GM18507 (cell line): ENCODE measurements around the gene ANKFN1.

ENCODE experiments used
- DNase-seq: peaks from one replicate; pipeline ENCODE4 v3.0.0; 2011; ENCODE audit warnings: low read depth; ENCODE audit not compliant: insufficient read length; ENCODE audit errors: extremely low spot score
- FAIRE-seq: peaks from 2 replicates; lab custom pipeline; 2011; peaks lifted over from hg19 to GRCh38; lab: Jason Lieb, UNC

ANKFN1 gene

DNA sequence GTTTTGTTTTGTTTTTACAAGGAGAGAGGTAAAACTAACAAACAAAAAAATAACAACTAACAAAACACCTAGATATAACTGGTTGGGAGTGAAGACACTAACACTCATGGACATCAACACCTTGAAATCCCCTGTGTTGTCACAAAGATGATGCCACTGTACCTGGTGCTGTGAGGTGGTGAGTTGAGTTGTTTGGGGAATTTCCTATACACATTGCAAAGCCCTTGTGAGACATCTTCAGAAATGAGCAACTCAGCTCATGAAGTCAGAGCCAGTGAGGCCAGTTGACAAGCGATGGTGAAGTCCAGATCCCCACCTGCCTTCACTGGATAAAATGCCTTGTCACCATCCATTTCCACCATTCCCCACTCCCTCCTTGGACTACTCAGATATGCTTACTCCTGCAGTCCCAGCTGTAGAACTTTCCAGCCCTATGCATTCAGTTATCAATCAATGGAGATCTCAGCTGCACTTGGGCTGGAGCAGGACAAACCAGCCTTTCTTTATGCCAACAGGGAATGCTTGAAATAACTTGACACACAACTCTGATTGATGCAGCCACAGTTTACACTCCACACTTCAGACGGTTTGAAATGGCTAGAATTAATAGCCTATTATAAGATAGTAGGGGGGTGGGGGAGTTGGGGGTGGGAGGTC is 22.2 kb downstream of the ANKFN1 start:
- FAIRE-seq (no peak), DNase-seq (no peak)

DNA sequence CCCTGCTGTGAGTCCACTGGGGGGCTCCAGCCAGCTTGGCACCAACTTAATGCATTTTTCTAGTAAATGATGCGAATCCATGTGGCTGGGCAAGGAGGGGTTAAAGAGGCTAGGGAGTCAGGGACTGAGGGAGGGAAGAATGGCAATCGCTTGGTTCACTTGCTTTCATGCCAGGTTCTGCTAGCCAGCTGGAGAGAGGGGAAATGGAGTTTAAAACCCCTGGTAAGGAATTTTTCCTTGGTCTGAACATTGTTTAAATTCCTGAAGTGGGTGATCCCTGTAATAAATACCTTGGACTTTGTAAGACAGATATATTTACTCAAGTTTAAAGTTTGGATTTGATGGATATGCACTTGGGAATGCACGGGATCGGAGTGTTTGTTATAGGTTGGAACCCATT is 22.8 kb downstream of the ANKFN1 start:
- FAIRE-seq (no peak), DNase-seq (no peak)

DNA sequence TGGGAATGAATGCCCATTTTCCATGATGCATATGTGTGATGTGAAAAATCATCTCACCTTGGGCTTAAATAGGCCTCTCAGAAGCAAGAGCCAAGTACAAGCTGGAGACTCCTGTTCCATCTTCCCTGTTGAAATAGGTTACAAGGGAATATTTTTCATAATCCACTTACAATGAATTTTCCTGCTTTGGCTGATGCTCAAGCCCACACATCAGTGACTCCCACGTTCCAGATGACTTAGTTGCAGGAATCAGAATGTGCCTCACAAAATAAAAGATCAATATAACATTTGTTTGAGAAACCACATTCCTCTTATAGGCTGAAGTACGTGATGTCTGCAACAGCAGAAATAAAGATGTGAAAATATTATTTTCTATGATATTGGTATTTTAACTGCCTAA is 24.1 kb downstream of the ANKFN1 start:
- FAIRE-seq (no peak), DNase-seq (no peak)

DNA sequence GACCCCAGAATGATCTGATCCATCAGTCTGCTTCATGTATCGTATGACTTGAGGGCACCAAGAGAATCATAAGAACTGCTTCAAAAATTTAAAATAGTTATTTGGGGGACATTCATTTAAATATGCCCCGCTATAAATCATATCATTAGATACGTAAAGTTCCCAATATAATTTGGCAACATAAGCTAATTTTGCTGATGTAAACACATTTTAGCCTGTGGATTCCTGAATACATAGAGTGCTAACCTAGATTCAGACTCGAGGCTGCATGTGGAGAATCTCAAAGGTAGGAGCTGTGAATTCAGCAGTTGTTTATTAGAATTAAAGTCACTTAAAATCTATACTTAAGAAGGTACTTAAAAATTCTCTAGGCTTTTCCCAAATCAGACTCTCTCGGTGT is 24.9 kb downstream of the ANKFN1 start:
- FAIRE-seq = no peak
- DNase-seq = no peak

DNA sequence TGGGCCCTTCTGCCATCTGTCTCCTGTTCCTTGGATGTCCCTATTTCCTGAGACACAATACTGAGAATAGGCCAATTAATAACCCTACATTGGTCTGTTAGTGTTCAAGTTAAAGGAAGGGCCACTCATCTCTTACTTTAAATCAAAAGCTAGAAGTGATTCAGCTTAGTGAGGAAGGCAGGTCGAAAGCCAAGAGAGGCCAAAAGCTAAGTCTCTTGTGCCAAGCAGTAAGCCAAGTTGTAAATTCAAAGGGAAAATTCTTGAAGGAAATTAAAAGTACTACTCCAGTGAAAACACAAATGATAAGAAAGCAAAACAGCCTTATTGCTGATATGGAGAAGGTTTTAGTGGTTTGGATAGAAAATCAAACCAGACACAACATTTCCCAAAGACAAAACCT is 28.8 kb downstream of the ANKFN1 start:
- DNase-seq (no peak), FAIRE-seq (no peak)

DNA sequence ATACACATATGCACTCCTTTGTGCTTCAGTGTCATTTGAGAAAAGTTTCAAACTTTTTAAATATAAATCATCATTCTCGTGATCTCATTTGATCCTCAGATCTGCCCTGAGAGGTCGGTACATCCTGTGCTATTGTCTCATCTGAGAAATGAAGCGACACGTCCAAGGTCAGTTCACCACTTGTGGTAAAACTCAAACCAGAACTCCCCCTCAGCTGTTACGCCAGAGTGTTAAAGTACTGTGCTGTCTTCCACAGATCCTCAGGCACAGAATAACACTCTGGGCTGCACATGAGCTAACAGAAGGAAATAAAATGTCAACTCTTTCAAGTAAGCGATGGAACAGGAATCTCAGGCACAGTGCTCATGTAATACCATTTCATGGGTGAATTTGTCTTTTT is 31.4 kb downstream of the ANKFN1 start:
- FAIRE-seq = no peak
- no peak for DNase-seq

DNA sequence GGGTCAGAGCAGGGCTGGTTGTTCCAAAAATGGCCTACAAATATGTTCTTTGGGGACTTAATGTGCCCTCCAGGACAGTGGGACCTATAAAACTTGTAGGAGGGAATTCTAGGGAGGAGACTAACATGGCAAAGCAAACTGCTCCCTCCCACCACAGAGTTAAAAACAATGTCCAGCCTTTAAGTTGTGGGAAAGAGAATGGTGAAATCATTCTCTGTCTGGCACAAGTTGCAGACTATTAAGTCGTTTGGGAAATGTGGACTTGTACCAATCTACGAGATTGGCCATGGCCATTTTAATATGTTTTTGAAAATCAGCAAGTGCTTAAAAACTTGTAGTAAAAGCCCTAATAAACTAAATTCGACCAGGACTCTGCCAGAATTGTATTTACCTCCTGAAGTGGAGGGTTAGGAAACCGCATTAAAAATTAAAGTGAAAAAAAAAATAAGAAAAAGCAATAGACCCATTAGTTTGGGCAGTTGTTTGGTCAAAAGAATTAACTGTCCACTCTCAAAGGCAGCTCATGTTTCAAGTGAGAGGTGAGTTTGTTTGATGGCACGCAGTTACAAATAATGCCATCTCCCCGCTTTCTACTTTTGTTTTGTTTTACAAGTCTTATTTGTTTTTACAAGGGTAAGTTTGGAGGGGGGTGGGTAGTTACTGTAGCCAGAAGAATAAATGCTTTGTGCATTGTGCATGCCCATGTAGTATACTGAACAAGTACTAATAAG is 32.4 kb downstream of the ANKFN1 start:
- FAIRE-seq = no peak
- no peak for DNase-seq

DNA sequence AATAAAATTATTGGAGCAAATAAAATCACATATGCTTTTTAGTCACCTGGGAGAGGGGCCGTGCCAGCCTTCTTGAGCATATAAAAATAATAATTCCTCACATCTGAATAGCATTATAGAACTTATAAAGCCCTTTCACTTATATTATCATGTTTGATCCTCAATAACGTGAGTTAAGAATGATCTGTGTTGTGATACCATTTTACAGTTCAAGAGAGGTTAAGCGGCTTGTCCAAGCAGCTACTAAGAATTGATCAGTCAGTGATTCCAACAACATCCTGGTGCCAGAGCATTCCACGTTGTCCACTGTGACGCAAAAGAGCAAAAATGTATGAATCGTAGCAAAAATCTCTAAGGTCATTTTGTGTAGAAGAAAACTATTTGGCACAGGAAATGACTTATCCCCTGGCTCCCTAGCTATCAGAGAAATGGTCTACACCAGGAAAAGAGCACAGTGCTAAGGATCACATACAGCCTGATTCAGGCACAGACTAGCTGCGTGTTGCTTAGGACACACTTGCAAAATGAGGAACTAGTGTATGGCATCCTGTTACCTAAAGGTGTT is 33.0 kb downstream of the ANKFN1 start:
- FAIRE-seq (no peak), DNase-seq (no peak)

DNA sequence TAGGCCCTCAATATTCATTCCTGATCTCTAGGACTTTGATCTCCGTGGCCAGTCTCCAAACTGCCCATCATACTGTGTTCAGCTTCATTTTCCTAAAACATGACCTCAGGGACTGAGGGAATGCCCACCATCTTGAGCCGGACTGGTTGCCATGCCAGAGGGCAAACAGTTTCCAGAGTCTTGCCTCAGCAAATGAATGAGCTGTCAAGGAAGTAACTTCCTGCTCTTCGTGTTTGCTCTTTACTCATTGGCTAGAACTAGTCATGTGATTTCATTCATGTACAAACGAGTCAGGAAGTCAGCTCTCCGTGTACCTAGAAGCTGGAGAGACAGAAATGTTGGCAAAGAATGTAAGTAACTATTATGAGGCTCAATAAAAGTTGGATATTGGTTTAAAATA is 50.2 kb downstream of the ANKFN1 start:
- FAIRE-seq = no peak
- no peak for DNase-seq

DNA sequence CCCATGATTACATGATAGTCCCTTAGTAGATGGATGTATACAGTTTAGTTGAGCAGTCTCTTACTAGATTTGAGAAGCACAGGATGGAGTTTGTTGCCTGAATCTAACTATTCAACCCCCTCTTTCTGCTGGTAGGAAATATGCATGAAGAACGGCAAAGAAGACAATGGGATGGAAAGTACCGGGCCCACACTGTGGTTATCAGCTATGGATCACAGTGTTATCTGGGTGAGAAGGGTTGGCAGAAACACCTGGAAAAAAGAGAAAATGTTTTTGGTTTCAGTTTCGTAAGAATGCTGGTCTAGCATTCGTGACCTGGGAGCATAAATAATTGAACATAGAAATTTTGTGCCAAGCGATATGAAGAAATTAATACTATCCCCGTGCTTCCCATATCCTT is 53.1 kb downstream of the ANKFN1 start:
- FAIRE-seq = no peak
- no peak for DNase-seq

DNA sequence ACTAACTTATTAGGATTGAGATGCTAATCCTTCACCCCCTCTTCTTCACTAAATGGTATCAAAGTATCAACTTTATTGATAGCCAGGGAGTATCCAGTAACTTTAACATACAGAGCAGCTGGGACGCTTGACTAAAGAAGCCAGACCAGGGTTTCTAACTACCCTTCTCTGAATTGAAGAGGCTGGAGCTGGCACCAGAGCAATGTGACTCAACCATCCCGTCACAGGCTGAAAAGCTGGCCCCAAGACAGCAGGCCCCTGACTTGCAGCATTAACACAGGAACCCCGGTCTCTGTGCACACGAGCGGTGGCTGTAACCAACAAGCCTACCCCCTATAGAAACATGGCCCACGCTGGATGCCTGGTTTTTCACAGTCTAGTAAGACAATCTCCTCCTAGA is 59.8 kb downstream of the ANKFN1 start:
- FAIRE-seq (no peak), DNase-seq (no peak)

DNA sequence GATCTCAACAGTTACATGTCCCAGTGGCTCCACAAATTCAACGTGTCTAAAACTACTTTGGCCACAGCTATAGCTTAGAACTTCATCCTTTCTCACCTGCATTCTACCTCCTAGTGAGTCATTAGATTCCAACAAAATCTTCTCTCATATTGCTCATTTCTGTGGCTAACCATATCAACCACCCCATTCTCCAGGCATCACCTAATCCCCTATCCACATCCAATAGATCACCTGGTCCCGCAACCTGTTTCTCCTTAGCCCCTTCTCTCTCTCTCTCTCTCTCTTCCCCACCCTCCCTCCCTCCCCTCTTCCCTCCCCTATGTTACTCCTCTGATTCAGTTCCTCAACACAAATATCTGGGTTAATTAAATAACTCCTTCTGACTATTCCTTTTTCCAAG is 64.6 kb downstream of the ANKFN1 start:
- DNase-seq = no peak
- no peak for FAIRE-seq

DNA sequence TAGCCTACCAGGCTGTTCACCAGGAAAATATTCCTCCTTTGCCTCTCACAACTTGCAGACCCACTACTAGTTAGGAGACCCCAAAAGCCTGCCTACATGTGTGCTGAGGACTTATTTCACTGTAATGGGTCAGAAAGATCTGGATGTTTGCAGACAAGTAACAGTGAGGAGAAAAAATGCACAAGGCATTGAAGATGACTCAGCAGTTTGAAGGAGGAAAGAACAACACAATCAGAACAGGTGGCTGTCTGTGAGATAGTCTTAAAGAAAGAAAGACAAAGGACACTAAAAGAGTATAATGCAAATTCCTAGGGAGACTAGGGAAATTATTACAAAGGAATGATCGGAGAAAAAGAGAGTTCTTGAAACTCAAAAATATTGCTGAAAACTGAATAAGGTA is 69.0 kb downstream of the ANKFN1 start:
- DNase-seq (no peak), FAIRE-seq (no peak)

DNA sequence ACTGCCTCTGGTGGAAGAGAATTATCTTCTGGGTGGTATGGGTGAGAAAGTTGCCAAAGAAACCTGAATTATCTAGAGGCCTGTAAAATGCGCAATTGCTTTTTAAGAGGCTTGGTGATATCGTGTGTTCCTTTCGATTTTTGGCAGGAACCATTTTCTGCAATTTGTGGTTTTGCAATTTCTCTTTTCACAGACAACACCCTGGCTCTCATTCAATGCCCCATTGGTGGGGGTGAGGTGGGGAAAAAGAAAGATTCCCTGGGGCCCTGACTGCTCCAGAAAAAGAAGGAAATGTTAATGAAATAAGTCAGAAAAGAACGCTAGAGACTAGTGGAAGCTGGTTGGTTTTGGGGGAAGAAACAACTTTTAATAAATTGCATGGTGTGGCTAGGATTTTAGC is 77.4 kb downstream of the ANKFN1 start:
- no peak for FAIRE-seq
- DNase-seq = no peak

DNA sequence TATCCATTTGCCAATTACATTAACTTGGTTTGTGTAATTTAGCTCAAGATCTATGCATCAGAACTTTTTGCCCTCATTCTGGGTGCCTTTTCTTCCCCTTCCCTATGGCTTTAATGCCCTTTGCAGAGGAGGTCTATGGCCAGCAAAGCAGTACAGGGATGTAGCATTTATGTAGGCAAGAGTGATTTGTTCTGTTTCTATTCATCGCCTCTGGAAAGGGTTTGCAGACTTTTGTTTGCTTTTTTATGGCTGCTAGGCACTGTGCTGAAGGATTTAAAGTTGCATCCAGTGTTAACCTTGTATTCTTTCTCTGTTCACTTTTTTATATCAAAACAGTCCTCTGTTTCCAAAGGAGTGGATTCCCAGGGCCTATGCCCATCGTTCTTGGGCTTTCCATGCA is 78.0 kb downstream of the ANKFN1 start:
- FAIRE-seq (no peak), DNase-seq (no peak)

DNA sequence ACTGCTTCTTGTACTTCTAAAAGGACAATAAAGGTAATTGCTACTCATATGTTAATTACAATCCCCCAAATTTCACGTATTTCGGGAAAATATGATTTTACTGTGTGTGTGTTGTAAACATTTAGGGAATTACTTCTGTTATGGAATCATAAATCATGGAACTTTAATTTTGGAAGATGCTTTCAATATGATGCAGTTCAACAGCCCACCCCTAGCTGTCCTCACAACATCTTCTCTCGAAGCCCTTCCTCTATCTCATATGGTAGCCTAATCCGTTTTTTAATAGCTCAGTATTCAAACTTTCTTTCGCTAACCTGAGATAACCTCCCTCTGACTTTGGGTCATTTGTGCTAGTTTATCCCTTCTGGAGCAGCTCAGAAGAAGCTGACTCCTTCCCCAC is 78.4 kb downstream of the ANKFN1 start:
- FAIRE-seq (no peak), DNase-seq (no peak)

DNA sequence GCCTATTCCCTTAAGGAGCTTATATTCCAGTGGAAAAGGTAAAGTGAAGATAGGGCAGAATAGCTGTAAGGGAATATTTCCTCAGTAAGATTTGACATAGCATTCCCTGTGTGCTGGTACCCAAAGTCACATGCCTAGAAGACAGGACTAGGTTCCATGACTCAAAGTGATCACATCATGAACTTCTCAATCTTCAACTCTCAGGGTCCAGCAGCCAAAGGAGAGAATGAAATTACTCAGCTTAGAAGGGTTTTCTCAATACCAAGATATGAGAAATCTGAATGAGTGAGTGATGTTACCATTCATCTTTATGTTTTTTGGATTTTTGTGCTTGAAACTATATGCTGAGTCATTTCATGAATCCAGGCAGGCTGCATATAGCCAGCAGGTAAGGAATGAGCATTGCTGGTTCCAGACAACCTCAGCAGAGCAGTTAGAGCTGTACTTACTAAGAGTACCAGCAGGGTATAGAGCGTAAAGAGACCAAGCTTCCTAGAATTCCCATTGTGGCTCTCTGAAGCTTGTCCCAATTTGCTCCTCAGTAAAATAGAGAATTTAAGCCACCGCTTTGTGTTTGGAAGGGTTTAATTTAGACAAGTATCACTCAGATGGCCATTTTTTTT is 91.1 kb downstream of the ANKFN1 start:
- DNase-seq = no peak

DNA sequence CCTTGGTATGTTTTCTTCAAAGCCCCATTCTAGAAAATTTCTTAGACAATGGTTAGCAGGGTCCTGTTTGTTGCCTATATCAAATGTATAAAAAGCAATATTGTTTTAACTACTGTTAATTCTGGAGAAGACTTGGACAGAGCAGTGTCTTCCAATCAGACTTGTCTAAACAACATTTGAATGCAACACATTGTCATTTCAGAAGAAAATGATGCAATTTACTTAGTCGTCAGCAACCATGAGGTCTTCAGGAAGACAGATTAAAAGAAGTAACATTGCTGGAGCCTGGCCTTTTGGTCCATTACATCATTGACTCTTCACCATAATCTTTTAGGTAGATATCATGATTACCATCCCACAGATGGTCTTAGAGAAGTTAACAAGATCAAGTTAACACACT is 94.5 kb downstream of the ANKFN1 start:
- DNase-seq (no peak), FAIRE-seq (no peak)

More for the DNA sequence above, 91.1 kb downstream of the ANKFN1 start:
- FAIRE-seq = no peak

DNA sequence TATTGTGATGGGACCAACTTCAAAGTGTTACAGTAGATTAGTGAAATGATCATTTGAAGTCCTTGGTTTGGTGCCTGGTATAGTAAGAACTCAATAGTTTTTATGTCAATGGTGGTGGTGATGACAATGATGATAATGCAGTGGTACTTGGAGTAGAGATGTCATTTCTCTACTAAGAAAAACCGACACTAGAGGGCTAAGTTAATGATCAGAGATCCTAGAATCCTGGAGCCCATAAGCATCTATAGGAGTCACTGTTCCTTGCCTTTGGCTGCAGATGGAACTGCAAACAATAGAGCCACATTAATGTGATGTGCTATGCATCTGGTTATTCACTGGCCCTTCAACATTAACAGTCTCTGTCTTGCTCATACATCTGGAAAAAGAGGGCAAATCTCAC is 103.8 kb downstream of the ANKFN1 start:
- DNase-seq (no peak), FAIRE-seq (no peak)

DNA sequence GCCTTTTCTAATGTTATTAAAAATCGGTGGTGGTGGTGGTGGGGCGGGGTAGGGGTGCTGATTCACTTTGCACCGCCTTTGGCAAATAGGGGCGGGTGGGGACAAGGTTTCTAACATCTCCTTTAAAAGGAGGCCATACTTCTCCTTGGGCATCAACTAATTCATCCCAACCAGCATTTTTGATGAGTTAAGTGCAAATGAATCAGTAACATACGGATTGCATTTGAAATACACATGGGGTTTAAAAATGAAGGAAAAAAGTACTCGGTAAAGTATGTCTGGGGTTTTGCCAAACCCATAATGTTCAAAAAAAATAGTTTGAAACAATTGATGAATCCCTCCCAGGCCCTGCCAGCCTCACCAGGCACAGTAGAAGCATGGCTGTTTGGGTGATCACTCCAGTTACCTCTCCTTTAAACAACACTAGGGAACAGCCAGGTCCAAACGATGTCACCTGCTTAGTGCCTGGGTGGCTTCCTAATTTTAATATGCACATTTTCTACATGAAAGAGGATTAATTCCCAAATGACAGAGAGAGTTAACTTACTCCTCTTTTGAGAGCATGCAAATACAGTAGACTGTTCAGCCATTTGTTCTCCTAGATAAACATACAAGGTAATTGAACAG is 107.2 kb downstream of the ANKFN1 start:
- FAIRE-seq = no peak
- no peak for DNase-seq
